Measurements from ENCODE around the gene PCYOX1L.

PCYOX1L gene

GRCh38 chr5:149371296-149371962 is 13.6 kb downstream of the PCYOX1L start:
- peak; percentile 53 for DNase-seq

GRCh38 chr5:149372076-149372795 is 14.4 kb downstream of the PCYOX1L start:
- DNase-seq: no peak

- no peak for DNase-seq
These were observed 15.1 kb downstream of the PCYOX1L start for GRCh38 chr5:149372932-149373331.

- DNase-seq: no peak
These were observed 16.5 kb downstream of the PCYOX1L start for GRCh38 chr5:149374303-149374702.

GRCh38 chr5:149374801-149375200 is 17.0 kb downstream of the PCYOX1L start:
- DNase-seq: no peak

- DNase-seq: no peak
These were observed 17.6 kb downstream of the PCYOX1L start for GRCh38 chr5:149375434-149375833.

GRCh38 chr5:149376104-149376503 is 18.3 kb downstream of the PCYOX1L start:
- DNase-seq: no peak

GRCh38 chr5:149376711-149377447 is 19.0 kb downstream of the PCYOX1L start:
- DNase-seq: no peak

GRCh38 chr5:149378241-149378820 is 20.5 kb downstream of the PCYOX1L start:
- no peak for DNase-seq

- no peak for DNase-seq
These were observed 21.4 kb downstream of the PCYOX1L start, which contains the start of gene IL17B for GRCh38 chr5:149379177-149379761. TSS of gene IL17B (minus strand) at chr5:149379292. CDS start at chr5:149379225, 67 bp downstream.

- no peak for DNase-seq
These were observed 22.1 kb downstream of the PCYOX1L start for GRCh38 chr5:149379818-149380374.

- DNase-seq: no peak
These were observed 22.7 kb downstream of the PCYOX1L start for GRCh38 chr5:149380466-149381121.

- DNase-seq: no peak
These were observed 23.6 kb downstream of the PCYOX1L start for GRCh38 chr5:149381261-149381985.

- peak; percentile 41 for DNase-seq
These were observed 24.1 kb downstream of the PCYOX1L start for GRCh38 chr5:149381986-149382338.

- no peak for DNase-seq
These were observed 24.8 kb downstream of the PCYOX1L start for GRCh38 chr5:149382517-149383220.

- DNase-seq: no peak
These were observed 25.6 kb downstream of the PCYOX1L start for GRCh38 chr5:149383399-149383798.

GRCh38 chr5:149386166-149386565 is 28.3 kb downstream of the PCYOX1L start:
- DNase-seq: no peak

- DNase-seq: no peak
These were observed 29.3 kb downstream of the PCYOX1L start for GRCh38 chr5:149387081-149387631.

- no peak for DNase-seq
These were observed 30.1 kb downstream of the PCYOX1L start for GRCh38 chr5:149387982-149388381.

- DNase-seq: no peak
These were observed 30.8 kb downstream of the PCYOX1L start for GRCh38 chr5:149388498-149389190.
